Urothelium cell line (cell line): ENCODE measurements around the gene NDUFB7.
A peak's percentile ranks its signal among the peaks of the same experiment; 100 is the strongest.
"Not testable (repeated sequence)": the region's sequence is repeated elsewhere in the genome, so short reads cannot be mapped to it uniquely, and the experiment has no call there.

Experiments
- DNase-seq: peaks from one replicate; pipeline ENCODE4 v3.0.0; 2011; ENCODE audit warnings: low spot score, mixed read lengths
- FAIRE-seq: peaks from 2 replicates; lab custom pipeline; 2011; peaks lifted over from hg19 to GRCh38; lab: Jason Lieb, UNC

Gene NDUFB7

GRCh38 chr19:14571695-14572490, at the start of gene NDUFB7:
Gene NDUFB7 (minus strand): TSS chr19:14572066. CDS start chr19:14572000, 66 bp downstream.
- FAIRE-seq (no peak), DNase-seq (peak; percentile 89)

GRCh38 chr19:14619404-14619803, 47.5 kb upstream of the NDUFB7 start:
- no peak for DNase-seq
- FAIRE-seq, result no peak

- DNase-seq, result no peak
- no peak for FAIRE-seq
Observed at GRCh38 chr19:14616407-14616806, 44.5 kb upstream of the NDUFB7 start.

- DNase-seq (no peak), FAIRE-seq (no peak)
Observed at GRCh38 chr19:14615623-14616022, 43.8 kb upstream of the NDUFB7 start.

- DNase-seq, result no peak
- FAIRE-seq, result no peak
Observed at GRCh38 chr19:14614099-14614412, 42.2 kb upstream of the NDUFB7 start.

- FAIRE-seq, DNase-seq: not testable (repeated sequence)
Observed at GRCh38 chr19:14613399-14614098, 41.7 kb upstream of the NDUFB7 start.

GRCh38 chr19:14612657-14613056, 40.8 kb upstream of the NDUFB7 start:
- DNase-seq, result no peak
- FAIRE-seq, result no peak

GRCh38 chr19:14612242-14612641, 40.4 kb upstream of the NDUFB7 start:
- DNase-seq, FAIRE-seq: not testable (repeated sequence)

- no peak for DNase-seq
- no peak for FAIRE-seq
Observed at GRCh38 chr19:14611051-14611450, 39.2 kb upstream of the NDUFB7 start.

GRCh38 chr19:14606627-14607026, 34.8 kb upstream of the NDUFB7 start:
- FAIRE-seq, result no peak
- no peak for DNase-seq

- FAIRE-seq (no peak), DNase-seq (no peak)
Observed at GRCh38 chr19:14603990-14604387, 32.1 kb upstream of the NDUFB7 start.

- no peak for DNase-seq
- no peak for FAIRE-seq
Observed at GRCh38 chr19:14599548-14600147, 27.8 kb upstream of the NDUFB7 start.

- no peak for DNase-seq
- FAIRE-seq, result no peak
Observed at GRCh38 chr19:14595558-14595957, 23.7 kb upstream of the NDUFB7 start.

GRCh38 chr19:14589433-14589832, 17.6 kb upstream of the NDUFB7 start:
- not testable (repeated sequence) for DNase-seq, FAIRE-seq

- DNase-seq, FAIRE-seq: not testable (repeated sequence)
Observed at GRCh38 chr19:14585187-14585586, 13.3 kb upstream of the NDUFB7 start.

- not testable (repeated sequence) for DNase-seq, FAIRE-seq
Observed at GRCh38 chr19:14584372-14584771, 12.5 kb upstream of the NDUFB7 start.

- FAIRE-seq, result no peak
- no peak for DNase-seq
Observed at GRCh38 chr19:14582894-14583340, 11.1 kb upstream of the NDUFB7 start, which contains the start of gene CLEC17A. Gene CLEC17A (plus strand): TSS chr19:14583084. CDS start chr19:14583161, 77 bp downstream.

GRCh38 chr19:14580623-14581237, 8.9 kb upstream of the NDUFB7 start:
- no peak for FAIRE-seq
- DNase-seq, result no peak

- no peak for FAIRE-seq
- no peak for DNase-seq
Observed at GRCh38 chr19:14577885-14578427, 6.1 kb upstream of the NDUFB7 start.

- DNase-seq, result no peak
- FAIRE-seq, result no peak
Observed at GRCh38 chr19:14577264-14577663, 5.4 kb upstream of the NDUFB7 start.

- DNase-seq, result no peak
- no peak for FAIRE-seq
Observed at GRCh38 chr19:14576363-14576762, 4.5 kb upstream of the NDUFB7 start.
